HL-60 (cell line): ENCODE data around the gene SDR42E2.
"Not testable (repeated sequence)": the region's sequence is repeated elsewhere in the genome, so short reads cannot be mapped to it uniquely, and the experiment has no call there.

Experiments used
- DNase-seq, 2 experiments: peaks; one replicate each; pipeline ENCODE4 v3.0.0-alpha.2; 2010 to 2020; ENCODE audit warnings: low read depth in 1 of 2, low spot score in 1 of 2
- H3K27ac ChIP-seq: fragments of 250-450 bp; sonication (Bioruptor Pico); replicated peaks from 2 replicates; pipeline ENCODE4 v1.5.1; 2020; ENCODE audit warnings: mild to moderate bottlenecking, moderate library complexity
- H3K27me3 ChIP-seq: fragments of 250-450 bp; sonication (Bioruptor Pico); 2 replicates; pipeline ENCODE4 v1.5.1; 2021; ENCODE audit warnings: mild to moderate bottlenecking, moderate library complexity; ENCODE audit not compliant: insufficient read depth, poor library complexity, severe bottlenecking
- H3K4me3 ChIP-seq: replicated peaks from 2 replicates; pipeline ENCODE4 v1.5.1; 2011; ENCODE audit warnings: mild to moderate bottlenecking, control low read depth, low read length; ENCODE audit not compliant: insufficient read depth
- CTCF ChIP-seq: IDR thresholded peaks from one replicate; pipeline ENCODE4 v1.5.1; 2011; ENCODE audit warnings: low read length, control low read depth, inconsistent platforms; ENCODE audit not compliant: insufficient read depth
- GABPA ChIP-seq: IDR thresholded peaks from 2 replicates; pipeline ENCODE4 v1.6.1; 2012; ENCODE audit warnings: low read depth
- POLR2AphosphoS5 ChIP-seq: IDR thresholded peaks from 2 replicates; pipeline ENCODE4 v1.6.1; 2012; ENCODE audit warnings: low read depth
- REST ChIP-seq: IDR thresholded peaks from 2 replicates; pipeline ENCODE4 v1.6.1; 2012; ENCODE audit warnings: low read depth; ENCODE audit not compliant: insufficient replicate concordance
- SPI1 ChIP-seq: IDR thresholded peaks from 2 replicates; pipeline ENCODE4 v1.6.1; 2012; ENCODE audit warnings: low read depth, mild to moderate bottlenecking, borderline replicate concordance

Gene SDR42E2

GRCh38 chr16:22123759-22124490 lies 38.4 kb upstream of the SDR42E2 start:
- TF ChIP-seq SPI1 = no peak
- TF ChIP-seq CTCF = no peak
- Histone ChIP-seq H3K27me3 (no peaks in the 10 kb centered on the region), H3K27ac (no peak overlapping the region), H3K4me3 (no peak overlapping the region)
- no peak for DNase-seq

GRCh38 chr16:22124583-22125284 lies 37.6 kb upstream of the SDR42E2 start:
- Histone ChIP-seq H3K4me3 (no peak overlapping the region), H3K27ac (no peak overlapping the region), H3K27me3 (no peaks in the 10 kb centered on the region)
- TF ChIP-seq SPI1 (no peak), REST (no peak)
- no peak for DNase-seq

- no peak for TF ChIP-seq CTCF
- no peak for TF ChIP-seq SPI1
- TF ChIP-seq POLR2AphosphoS5 = no peak
- no peak for TF ChIP-seq GABPA
- TF ChIP-seq REST = no peak
Measured at GRCh38 chr16:22126037-22126558, 36.2 kb upstream of the SDR42E2 start.

GRCh38 chr16:22128537-22128936 lies 33.8 kb upstream of the SDR42E2 start:
- not testable (repeated sequence) for H3K27me3 ChIP-seq, DNase-seq, H3K27ac ChIP-seq, H3K4me3 ChIP-seq

More at GRCh38 chr16:22126037-22126558, 36.2 kb upstream of the SDR42E2 start:
- Histone ChIP-seq H3K27ac (no peak overlapping the region), H3K4me3 (no peak overlapping the region), H3K27me3 (no peaks in the 10 kb centered on the region)
- no peak for DNase-seq

- no peaks in the 10 kb centered on the region for H3K27me3 ChIP-seq
- TF ChIP-seq CTCF (no peak), GABPA (no peak), REST (no peak), POLR2AphosphoS5 (no peak), SPI1 (no peak)
- H3K27ac ChIP-seq = no peak overlapping the region
- DNase-seq = no peak
- H3K4me3 ChIP-seq = no peak overlapping the region
Measured at GRCh38 chr16:22130528-22130927, 31.8 kb upstream of the SDR42E2 start.
